ENCODE data around the gene TMEM163. TPM values are rescaled to one million over a fixed set of nuclear protein-coding genes. Genes with fewer than 3 reads are reported as not detected.
"Not testable (repeated sequence)": the region's sequence is repeated elsewhere in the genome, so short reads cannot be mapped to it uniquely, and the experiment has no call there.

TMEM163 gene
- total RNA-seq, 1 donor from 2014 or later = 6.0 TPM

DNA sequence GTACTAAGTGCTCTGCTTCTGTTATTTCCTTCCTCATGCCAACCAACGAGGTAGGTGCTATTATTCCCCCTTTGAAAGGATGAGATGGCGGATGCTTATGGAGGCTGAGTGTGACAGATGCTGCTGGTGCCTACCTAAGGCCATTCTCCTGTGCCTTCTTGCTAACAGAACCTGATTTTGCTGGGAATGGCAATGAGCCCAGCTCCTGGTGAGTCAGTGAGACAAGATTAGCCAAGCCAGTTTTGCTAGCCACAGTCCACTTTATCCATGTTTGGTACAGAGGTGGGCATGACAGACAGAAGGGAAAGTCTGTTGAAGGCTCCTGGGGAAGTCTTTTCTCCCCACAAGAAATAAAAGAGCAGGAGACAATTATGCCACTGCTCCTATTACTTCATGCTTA, 43.7 kb upstream of the TMEM163 start:
- Mint-ChIP-seq H3K27ac (no peak overlapping the region), H3K4me3 (no peak overlapping the region), H3K36me3 (ENCODE audit: low read depth) (no peaks in the 10 kb centered on the region), H3K9me3 (no peaks in the 10 kb centered on the region), H3K4me1 (peaks cover 22% of the 10 kb centered on the region), H3K27me3 (no peaks in the 10 kb centered on the region)
- ChIA-PET POLR2A (interaction anchor here (0.6 kb wide), 1 partner anchor 257 kb away, joined by 9 read pairs; no protein-coding TSS in a partner anchor), CTCF (no interaction called here)
- DNase-seq (no peak), ATAC-seq (ENCODE audit: low read depth) (no peak)
- TF ChIP-seq, protein P1, sequence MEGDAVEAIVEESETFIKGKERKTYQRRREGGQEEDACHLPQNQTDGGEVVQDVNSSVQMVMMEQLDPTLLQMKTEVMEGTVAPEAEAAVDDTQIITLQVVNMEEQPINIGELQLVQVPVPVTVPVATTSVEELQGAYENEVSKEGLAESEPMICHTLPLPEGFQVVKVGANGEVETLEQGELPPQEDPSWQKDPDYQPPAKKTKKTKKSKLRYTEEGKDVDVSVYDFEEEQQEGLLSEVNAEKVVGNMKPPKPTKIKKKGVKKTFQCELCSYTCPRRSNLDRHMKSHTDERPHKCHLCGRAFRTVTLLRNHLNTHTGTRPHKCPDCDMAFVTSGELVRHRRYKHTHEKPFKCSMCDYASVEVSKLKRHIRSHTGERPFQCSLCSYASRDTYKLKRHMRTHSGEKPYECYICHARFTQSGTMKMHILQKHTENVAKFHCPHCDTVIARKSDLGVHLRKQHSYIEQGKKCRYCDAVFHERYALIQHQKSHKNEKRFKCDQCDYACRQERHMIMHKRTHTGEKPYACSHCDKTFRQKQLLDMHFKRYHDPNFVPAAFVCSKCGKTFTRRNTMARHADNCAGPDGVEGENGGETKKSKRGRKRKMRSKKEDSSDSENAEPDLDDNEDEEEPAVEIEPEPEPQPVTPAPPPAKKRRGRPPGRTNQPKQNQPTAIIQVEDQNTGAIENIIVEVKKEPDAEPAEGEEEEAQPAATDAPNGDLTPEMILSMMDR (IDR thresholded peaks at IDR 0.05) = no peak
- intact Hi-C loops (cut with micrococcal nuclease) = no loop called here

DNA sequence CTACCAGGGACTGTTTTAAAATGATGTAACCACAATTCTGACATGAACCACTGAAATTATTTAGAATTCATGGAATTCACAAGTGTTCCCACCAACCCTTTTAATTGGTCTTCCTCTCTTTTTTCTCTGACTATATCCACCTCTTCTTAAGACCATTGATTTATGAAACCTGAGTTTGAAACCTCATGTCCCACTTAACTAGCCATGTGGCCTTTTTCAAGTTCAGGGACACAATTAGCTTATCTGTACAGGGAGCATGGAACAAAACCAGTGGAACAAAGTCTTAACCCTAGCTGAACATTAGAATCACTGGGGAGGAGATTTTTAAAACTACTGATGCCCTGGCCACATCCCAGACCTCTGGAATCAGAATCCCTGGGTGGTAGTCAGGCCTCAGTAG, 41.6 kb upstream of the TMEM163 start:
- no peak overlapping the region for H3K27ac Mint-ChIP-seq
- ATAC-seq (ENCODE audit: low read depth) (no peak), DNase-seq (no peak)
- no peaks in the 10 kb centered on the region for H3K36me3 Mint-ChIP-seq (ENCODE audit: low read depth)
- CTCF ChIA-PET = no interaction called here
- POLR2A ChIA-PET = interaction anchor here (0.7 to 1.4 kb wide), 3 partner anchors 21 to 34 kb away, joined by 3 read pairs; no protein-coding TSS in a partner anchor
- peaks cover 30% of the 10 kb centered on the region for H3K4me1 Mint-ChIP-seq
- H3K9me3 Mint-ChIP-seq = no peaks in the 10 kb centered on the region
- H3K4me3 Mint-ChIP-seq = no peak overlapping the region
- intact Hi-C loops (cut with micrococcal nuclease) = no loop called here
- no peaks in the 10 kb centered on the region for H3K27me3 Mint-ChIP-seq
- TF ChIP-seq, protein P1 (IDR thresholded peaks at IDR 0.05) = no peak

DNA sequence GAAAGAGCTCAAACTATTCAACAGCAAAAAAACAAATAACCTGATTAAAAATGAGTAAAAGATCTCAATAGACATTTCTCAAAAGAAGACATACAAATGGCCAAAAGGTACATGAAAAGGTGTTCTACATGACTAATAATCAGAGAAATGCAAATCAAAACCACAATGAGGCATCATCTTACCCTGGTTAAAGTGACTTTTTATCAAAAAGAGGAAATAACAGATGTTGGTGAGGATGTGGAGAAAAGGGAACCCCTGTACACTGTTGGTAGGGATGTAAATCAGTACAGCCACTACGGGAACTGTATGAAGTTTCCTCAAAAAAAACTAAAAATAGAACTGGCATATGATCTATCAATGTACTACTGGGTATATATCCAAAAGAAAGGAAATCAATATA, 39.8 kb upstream of the TMEM163 start:
- intact Hi-C loops (cut with micrococcal nuclease) = loop anchor here (1.0 kb wide), 2 partner anchors 13 to 18 kb away; no protein-coding TSS in a partner anchor
- H3K27ac Mint-ChIP-seq = peak overlapping the region; percentile 74
- CTCF ChIA-PET = interaction anchor here (1.0 to 1.3 kb wide), 3 partner anchors 19 to 298 kb away, joined by 3 to 4 read pairs (median 3); no protein-coding TSS in a partner anchor
- POLR2A ChIA-PET = interaction anchor here (1.4 to 3.1 kb wide), 2 partner anchors 15 to 18 kb away, joined by 3 to 37 read pairs; no protein-coding TSS in a partner anchor
- ATAC-seq (ENCODE audit: low read depth) (peak; percentile 95), DNase-seq (no peak)
- H3K27me3 Mint-ChIP-seq = no peaks in the 10 kb centered on the region
- H3K36me3 Mint-ChIP-seq (ENCODE audit: low read depth) = no peaks in the 10 kb centered on the region
- H3K9me3 Mint-ChIP-seq = no peaks in the 10 kb centered on the region
- H3K4me1 Mint-ChIP-seq = peaks cover 30% of the 10 kb centered on the region
- TF ChIP-seq, protein P1 (IDR thresholded peaks at IDR 0.05) = no peak
- H3K4me3 Mint-ChIP-seq = peak overlapping the region; percentile 16

DNA sequence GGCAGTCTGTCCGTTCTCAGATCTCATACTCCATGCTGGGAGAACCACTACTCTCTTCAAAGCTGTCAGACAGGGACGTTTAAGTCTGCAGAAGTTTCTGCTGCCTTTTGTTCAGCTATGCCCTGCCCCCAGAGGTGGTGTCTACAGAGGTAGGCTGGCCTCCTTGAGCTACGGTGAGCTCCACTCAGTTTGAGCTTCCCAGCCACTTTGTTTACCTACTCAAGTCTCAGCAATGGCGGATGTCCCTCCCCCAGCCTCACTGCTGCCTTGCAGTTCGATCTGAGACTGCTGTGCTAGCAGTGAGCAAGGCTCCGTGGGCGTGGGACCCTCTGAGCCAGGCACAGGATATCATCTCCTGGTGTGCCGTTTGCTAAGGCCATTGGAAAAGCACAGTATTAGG, 33.2 kb upstream of the TMEM163 start:
- POLR2A ChIA-PET; H3K36me3 Mint-ChIP-seq (ENCODE audit: low read depth); CTCF ChIA-PET; ATAC-seq (ENCODE audit: low read depth); H3K9me3 Mint-ChIP-seq; H3K4me1 Mint-ChIP-seq; DNase-seq; H3K4me3 Mint-ChIP-seq; H3K27me3 Mint-ChIP-seq; H3K27ac Mint-ChIP-seq: not testable (repeated sequence)
- intact Hi-C loops (cut with micrococcal nuclease) = loop anchor here (1.0 kb wide), 1 partner anchor 30 kb away; no protein-coding TSS in a partner anchor

DNA sequence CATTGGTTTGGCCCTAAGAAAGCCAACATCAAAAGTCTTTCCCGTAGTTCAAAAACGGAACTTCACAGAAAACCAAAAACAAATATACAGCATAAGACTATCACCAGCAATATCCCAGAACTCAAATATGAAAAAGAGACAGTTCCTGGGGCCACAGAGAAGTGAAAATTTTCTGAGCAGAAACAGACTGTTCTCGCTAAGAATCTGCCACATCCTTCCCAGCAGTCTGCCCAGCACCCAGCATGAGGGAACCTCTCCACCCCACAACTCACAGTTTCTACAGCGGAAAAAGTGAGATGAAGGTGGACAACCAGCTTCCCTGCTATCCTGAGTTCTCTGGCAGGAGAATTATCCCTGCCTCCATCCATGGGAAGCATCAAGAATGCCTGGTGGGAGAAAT, 26.7 kb upstream of the TMEM163 start:
- Mint-ChIP-seq H3K9me3 (no peaks in the 10 kb centered on the region), H3K4me1 (peaks cover 26% of the 10 kb centered on the region), H3K4me3 (no peak overlapping the region), H3K27ac (peak overlapping the region; percentile 14), H3K27me3 (no peaks in the 10 kb centered on the region), H3K36me3 (ENCODE audit: low read depth) (no peaks in the 10 kb centered on the region)
- ATAC-seq (ENCODE audit: low read depth) = peak; percentile 40
- ChIA-PET CTCF (no interaction called here), POLR2A (no interaction called here)
- intact Hi-C loops (cut with micrococcal nuclease) = loop anchor here (1.0 to 10.0 kb wide), 2 partner anchors 13 to 1389 kb away; no protein-coding TSS in a partner anchor
- TF ChIP-seq, protein P1 (IDR thresholded peaks at IDR 0.05) = no peak
- no peak for DNase-seq

All from activated B cell treated with CpG ODN at 0.5 μM for 24 hours (primary cell).